ENCODE measurements around the gene PDAP1. TPM values are rescaled to one million over a fixed set of nuclear protein-coding genes. Genes with fewer than 3 reads are reported as not detected.
A peak's percentile ranks its signal among the peaks of the same experiment; 100 is the strongest.

PDAP1 gene
- total and polyA plus RNA-seq, 2 experiments from 2014 or later, result 81.0 to 181 TPM

GRCh38 chr7:99397297-99397983 is 11.0 kb downstream of the PDAP1 start:
- Histone ChIP-seq H3K27ac (no peak overlapping the region), H3K4me3 (no peak overlapping the region), H3K4me1 (ENCODE audit: low read depth) (peaks cover 7% of the 10 kb centered on the region), H3K27me3 (no peaks in the 10 kb centered on the region), H3K36me3 (peaks cover 37% of the 10 kb centered on the region), H3K9me3 (ENCODE audit: low read depth) (no peaks in the 10 kb centered on the region)
- DNase-seq (ENCODE audit: low read depth in 1 of 2, low spot score in 1 of 2), result no peak
- TF ChIP-seq CTCF (IDR thresholded peaks at IDR 0.05; ENCODE audit: low read depth, low read length), result no peak

GRCh38 chr7:99396418-99397296 is 11.7 kb downstream of the PDAP1 start:
- Histone ChIP-seq H3K4me3 (no peak overlapping the region), H3K27ac (no peak overlapping the region), H3K9me3 (ENCODE audit: low read depth) (no peaks in the 10 kb centered on the region), H3K4me1 (ENCODE audit: low read depth) (peaks cover 7% of the 10 kb centered on the region), H3K27me3 (no peaks in the 10 kb centered on the region), H3K36me3 (peaks cover 37% of the 10 kb centered on the region)
- TF ChIP-seq CTCF (IDR thresholded peaks at IDR 0.05; ENCODE audit: low read depth, low read length), result no peak
- no peak for DNase-seq (ENCODE audit: low read depth in 1 of 2, low spot score in 1 of 2)

- H3K27me3 ChIP-seq, result no peaks in the 10 kb centered on the region
- no peak overlapping the region for H3K27ac ChIP-seq
- peaks cover 30% of the 10 kb centered on the region for H3K36me3 ChIP-seq
- no peak overlapping the region for H3K4me3 ChIP-seq
- DNase-seq (ENCODE audit: low read depth in 1 of 2, low spot score in 1 of 2), result no peak
- no peaks in the 10 kb centered on the region for H3K9me3 ChIP-seq (ENCODE audit: low read depth)
- TF ChIP-seq CTCF (IDR thresholded peaks at IDR 0.05; ENCODE audit: low read depth, low read length), result no peak
- H3K4me1 ChIP-seq (ENCODE audit: low read depth), result peaks cover 7% of the 10 kb centered on the region
Measured at GRCh38 chr7:99395616-99396327, 12.6 kb downstream of the PDAP1 start.

GRCh38 chr7:99394188-99394502 is 14.3 kb downstream of the PDAP1 start:
- Histone ChIP-seq H3K9me3 (ENCODE audit: low read depth) (no peaks in the 10 kb centered on the region), H3K27ac (peak overlapping the region; percentile 95), H3K4me1 (ENCODE audit: low read depth) (peaks cover 7% of the 10 kb centered on the region), H3K27me3 (no peaks in the 10 kb centered on the region), H3K36me3 (peaks cover 16% of the 10 kb centered on the region), H3K4me3 (no peak overlapping the region)
- TF ChIP-seq CTCF (IDR thresholded peaks at IDR 0.05; ENCODE audit: low read depth, low read length), result no peak
- DNase-seq (ENCODE audit: low read depth in 1 of 2, low spot score in 1 of 2), result no peak

- Histone ChIP-seq H3K27ac (peak overlapping the region; percentile 95), H3K4me1 (ENCODE audit: low read depth) (peaks cover 7% of the 10 kb centered on the region), H3K4me3 (peak overlapping the region; percentile 49), H3K27me3 (no peaks in the 10 kb centered on the region), H3K9me3 (ENCODE audit: low read depth) (no peaks in the 10 kb centered on the region), H3K36me3 (peaks cover 13% of the 10 kb centered on the region)
- peak in 1 of 2 donors; percentile 94 for DNase-seq (ENCODE audit: low read depth in 1 of 2, low spot score in 1 of 2)
- no peak for TF ChIP-seq CTCF (IDR thresholded peaks at IDR 0.05; ENCODE audit: low read depth, low read length)
Measured at GRCh38 chr7:99393355-99394187, 14.8 kb downstream of the PDAP1 start.
